HK-2 (cell line): ENCODE results near the gene ABCD4.
"Not testable (repeated sequence)": the region's sequence is repeated elsewhere in the genome, so short reads cannot be mapped to it uniquely, and the experiment has no call there.

Source experiments
- DNase-seq: peaks from one replicate; pipeline ENCODE4 v3.0.0-alpha.2; 2018; ENCODE audit not compliant: unreplicated experiment

The ABCD4 gene

DNA sequence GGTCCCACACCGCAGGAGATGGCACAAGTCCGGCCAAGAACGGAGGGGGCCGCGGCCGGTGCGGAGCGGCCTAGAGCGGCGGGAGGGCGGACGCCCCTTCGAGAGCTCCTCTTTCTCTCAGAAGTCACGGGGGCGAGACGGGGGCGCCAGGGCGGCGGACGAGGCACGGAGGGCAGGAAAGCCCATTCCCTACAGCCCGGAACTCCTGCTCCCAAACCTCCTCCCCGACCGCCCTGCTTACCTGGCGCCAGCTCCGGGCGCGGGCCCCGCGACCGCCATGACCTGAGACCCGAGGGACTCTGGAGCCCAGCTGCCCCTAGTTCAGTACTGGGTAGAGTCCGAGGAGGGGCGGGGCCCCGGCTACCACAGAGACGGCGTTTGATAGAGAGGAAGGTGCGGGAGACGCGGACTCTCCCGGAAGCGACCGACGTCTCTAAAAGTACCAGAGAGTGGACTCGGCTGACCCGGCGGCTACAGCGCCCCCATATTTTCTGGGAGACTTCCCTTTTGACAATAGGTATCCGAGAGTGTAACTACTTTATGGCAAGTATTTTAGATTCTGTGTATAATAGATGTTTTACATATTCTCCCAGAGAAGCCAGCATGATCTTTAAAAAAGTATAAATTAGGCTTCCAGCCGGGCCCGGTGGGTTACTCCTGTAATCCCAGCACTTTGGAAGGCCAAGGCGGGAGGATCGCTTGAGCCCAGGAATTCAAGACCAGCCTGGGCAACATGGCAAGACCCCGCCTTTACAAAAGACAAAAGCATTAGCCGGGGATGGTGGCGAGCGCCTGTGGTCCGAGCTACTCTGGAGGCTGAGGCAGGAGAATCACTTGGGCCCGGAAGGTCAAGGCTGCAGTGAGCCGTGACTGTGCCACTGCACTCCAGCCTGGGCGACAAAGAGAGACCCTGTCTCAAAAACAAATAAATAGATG is at the start of gene ABCD4:
TSS of gene ABCD4 (minus strand) at position 301 of the 936 bp plus-strand sequence. CDS start at position 279, 22 bp downstream.
- DNase-seq, result peak; percentile 94

- no peak for DNase-seq
These were observed 48.2 kb upstream of the ABCD4 start for GRCh38 chr14:74350928-74351323.

- no peak for DNase-seq
These were observed 47.6 kb upstream of the ABCD4 start for GRCh38 chr14:74350211-74350927.

GRCh38 chr14:74349757-74350156 is 47.0 kb upstream of the ABCD4 start:
- DNase-seq, result no peak

GRCh38 chr14:74348735-74349463 is 46.2 kb upstream of the ABCD4 start:
- DNase-seq, result no peak

DNA sequence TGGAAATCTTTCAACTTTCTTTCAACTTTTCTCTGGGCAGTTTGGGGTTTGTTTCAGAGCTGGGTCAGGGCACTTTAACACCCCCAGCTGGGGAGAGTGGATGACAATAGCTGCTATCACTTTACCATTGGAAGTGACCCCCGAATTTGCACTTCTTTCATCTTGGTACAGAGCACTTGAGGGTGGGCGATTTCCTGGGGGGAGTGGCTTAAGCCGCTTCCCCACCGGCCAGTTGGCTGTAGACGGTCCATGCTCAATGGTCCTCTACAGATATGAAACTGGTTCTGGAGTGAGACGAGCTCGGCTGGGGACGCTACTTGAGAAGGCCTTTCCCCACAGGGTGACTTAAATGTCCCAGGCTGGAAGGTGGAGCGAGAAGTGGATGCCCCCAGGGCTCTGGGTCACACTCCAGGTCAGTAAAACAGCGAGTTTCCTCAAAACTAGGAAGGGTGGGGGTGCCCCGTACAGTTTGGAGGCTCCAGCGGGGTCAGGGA is 45.6 kb upstream of the ABCD4 start, which contains the start of gene VRTN:
TSS of gene VRTN (plus strand) at position 231 of the 494 bp plus-strand sequence. CDS start 8,313 bp downstream, outside the sequence.
- no peak for DNase-seq

DNA sequence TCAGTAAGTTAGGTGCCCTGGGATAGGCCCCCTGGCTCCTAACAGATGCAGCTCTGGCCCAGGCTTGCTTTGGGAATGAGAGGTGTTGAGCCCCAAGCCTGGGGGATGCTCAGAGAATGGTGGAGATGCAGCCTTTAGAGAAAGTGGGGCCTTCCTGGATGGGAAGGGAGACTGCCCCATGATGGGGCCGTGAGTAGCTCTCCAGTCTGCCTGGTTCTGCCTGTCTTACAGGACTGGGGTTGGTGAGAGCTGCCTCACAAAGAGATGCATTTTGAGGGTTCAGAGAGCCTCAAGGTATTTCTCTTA is 45.0 kb upstream of the ABCD4 start:
- no peak for DNase-seq

GRCh38 chr14:74347097-74347794 is 44.5 kb upstream of the ABCD4 start:
- DNase-seq, result no peak

GRCh38 chr14:74346341-74346740 is 43.6 kb upstream of the ABCD4 start:
- no peak for DNase-seq

DNA sequence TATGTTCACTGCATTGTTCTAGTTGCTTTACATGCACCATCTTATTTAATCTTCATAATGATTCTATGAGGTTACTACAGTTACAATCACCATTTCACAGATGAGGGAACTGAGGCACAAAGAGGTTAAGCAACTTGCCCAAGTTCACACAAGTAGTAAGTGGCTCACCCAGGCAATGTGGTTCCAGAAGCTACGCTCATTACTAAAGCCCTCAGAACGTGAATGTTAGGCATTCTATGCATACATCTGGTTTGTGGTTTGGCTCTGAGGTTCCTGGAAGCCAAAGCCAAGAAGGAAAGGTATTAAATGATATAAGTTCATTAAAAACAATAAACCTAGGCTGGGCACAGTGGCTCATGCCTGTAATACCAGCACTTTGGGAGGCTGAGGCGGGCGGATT is 31.2 kb upstream of the ABCD4 start:
- DNase-seq, result no peak

GRCh38 chr14:74329950-74330552 is 27.3 kb upstream of the ABCD4 start:
- DNase-seq, result not testable (repeated sequence)

DNA sequence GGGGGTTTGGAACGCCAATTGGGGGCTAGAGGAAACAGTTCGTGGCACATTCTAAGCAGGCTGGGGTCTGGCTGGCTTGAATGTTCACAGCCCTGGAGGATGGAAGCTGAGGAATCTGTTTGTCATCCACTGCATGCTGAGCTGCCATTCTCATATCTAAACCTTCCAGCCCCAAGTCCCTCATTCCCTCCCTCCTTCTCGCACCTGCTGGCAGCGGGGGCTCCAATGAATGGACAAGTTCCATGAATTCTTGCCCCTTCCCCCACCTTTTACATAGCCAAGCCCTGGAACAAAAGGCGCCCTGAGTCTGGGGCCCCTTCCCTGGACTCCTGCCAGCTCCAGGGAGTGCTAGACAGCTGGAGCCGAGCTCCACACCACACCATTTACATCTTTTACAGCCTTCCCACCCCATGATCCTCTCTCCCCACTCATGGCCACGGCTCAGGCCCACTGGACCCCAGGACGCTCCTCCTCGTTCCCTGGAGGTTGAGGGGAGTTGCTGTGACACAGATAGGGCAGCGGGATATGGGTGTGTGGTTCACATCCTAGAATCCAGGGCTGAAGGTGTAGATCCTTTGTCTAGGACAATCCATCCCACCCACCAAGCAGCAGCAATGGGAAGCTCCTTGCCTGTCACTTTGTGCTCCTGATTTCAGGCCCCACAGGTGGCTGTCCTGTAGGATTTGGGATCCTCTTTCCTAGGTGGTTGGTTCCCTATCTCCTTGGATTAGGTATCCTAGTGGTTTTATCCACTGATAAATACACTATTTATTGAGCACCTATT is 23.8 kb upstream of the ABCD4 start:
- no peak for DNase-seq

- DNase-seq, result no peak
These were observed 22.7 kb upstream of the ABCD4 start for GRCh38 chr14:74325446-74325845.

GRCh38 chr14:74324931-74325361 is 22.2 kb upstream of the ABCD4 start:
- no peak for DNase-seq

DNA sequence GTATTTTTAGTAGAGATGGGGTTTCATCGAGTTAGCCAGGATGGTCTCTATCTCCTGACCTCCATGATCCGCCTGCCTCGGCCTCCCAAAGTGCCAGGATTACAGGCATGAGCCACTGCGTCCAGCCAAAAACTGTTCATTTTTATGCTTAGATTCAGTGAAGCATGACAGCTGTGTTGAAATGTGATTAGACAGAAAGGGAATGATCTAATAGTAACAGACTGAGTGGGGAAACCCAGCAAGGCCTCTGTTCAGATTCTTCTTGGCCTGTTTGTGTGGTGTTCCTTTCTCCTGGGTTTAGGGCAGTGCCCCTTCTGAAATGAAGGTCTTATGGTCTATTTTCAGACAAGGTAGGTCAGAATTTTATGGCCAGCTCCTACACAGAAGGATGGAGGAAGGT is 11.8 kb upstream of the ABCD4 start:
- no peak for DNase-seq

- DNase-seq, result no peak
These were observed 10.9 kb upstream of the ABCD4 start for GRCh38 chr14:74313601-74314000.

DNA sequence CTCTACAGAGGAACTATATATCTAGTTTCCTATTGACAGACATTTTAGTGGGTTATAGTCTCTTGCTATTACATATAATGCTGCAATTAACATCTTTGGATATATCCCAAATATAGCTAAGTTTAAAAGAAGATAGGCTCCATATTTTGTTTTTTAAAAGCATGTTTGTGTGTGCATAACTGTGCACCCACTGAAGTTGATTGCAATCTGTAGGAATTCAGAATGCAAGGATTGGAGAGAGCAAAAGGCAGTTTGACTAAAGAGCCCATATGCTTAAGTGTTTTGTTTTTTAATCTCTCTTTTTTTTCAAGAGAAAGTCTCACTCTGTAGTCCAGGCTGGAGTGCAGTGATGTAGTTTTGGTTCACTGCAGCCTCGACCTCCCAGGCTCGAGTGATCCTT is 9.4 kb upstream of the ABCD4 start:
- DNase-seq, result no peak

GRCh38 chr14:74309125-74310022 is 6.6 kb upstream of the ABCD4 start:
- DNase-seq, result no peak

DNA sequence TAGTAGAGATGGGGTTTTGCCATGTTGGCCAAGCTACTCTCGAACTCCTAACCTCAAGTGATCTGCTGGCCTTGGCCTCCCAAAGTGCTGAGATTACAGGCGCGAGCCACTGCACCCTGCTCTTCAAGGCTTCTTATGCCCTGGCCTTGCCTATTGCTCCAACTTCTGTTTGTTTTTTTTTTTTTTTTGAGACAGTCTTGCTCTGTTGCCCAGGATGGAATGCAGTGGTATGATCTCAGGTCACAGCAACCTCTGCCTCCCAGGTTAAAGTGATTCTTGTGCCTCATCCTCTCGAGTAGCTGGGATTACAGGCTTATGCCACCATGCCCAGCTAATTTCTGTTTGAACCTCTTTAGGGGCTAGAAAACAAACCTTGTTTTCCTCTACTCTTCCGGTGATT is 6.0 kb upstream of the ABCD4 start:
- no peak for DNase-seq
